ENCODE data around the gene KCTD11.

The KCTD11 gene

GRCh38 chr17:7308625-7309433 lies 43.1 kb upstream of the KCTD11 start:
- peaks cover 41% of the 10 kb centered on the region for H3K4me1 Mint-ChIP-seq
- H3K27me3 Mint-ChIP-seq (ENCODE audit: low read depth) = no peaks in the 10 kb centered on the region
- H3K4me3 Mint-ChIP-seq = peak overlapping the region; percentile 94 to 99 (median 97)
- TF ChIP-seq CTCF (IDR thresholded peaks at IDR 0.05; ENCODE audit: unreplicated experiment in 3 of 3) = no peak
- H3K27ac Mint-ChIP-seq = peak overlapping the region; percentile 92 to 99 (median 98)
- H3K9me3 Mint-ChIP-seq = no peaks in the 10 kb centered on the region
- peaks cover 49% of the 10 kb centered on the region for H3K36me3 Mint-ChIP-seq (ENCODE audit: low read depth)

DNA sequence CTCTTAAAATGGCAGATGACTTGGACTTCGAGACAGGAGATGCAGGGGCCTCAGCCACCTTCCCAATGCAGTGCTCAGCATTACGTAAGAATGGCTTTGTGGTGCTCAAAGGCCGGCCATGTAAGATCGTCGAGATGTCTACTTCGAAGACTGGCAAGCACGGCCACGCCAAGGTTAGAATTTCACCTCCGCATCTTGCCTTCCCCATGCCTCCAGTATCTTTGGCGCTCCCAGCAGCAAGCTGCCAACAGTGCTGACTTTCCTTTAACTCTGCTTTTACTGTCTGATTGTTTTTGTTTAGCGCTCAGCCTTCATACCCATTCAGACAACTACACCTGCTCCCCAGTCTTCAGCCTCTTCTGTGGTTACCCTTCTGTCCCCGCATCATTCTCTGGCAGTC lies 42.3 kb upstream of the KCTD11 start:
- peaks cover 49% of the 10 kb centered on the region for H3K4me1 Mint-ChIP-seq
- H3K36me3 Mint-ChIP-seq (ENCODE audit: low read depth) = peaks cover 57% of the 10 kb centered on the region
- TF ChIP-seq CTCF (IDR thresholded peaks at IDR 0.05; ENCODE audit: unreplicated experiment in 3 of 3) = no peak
- no peaks in the 10 kb centered on the region for H3K27me3 Mint-ChIP-seq (ENCODE audit: low read depth)
- peak overlapping the region; percentile 92 to 99 (median 98) for H3K27ac Mint-ChIP-seq
- peak overlapping the region; percentile 94 to 99 (median 97) for H3K4me3 Mint-ChIP-seq
- H3K9me3 Mint-ChIP-seq = no peaks in the 10 kb centered on the region

DNA sequence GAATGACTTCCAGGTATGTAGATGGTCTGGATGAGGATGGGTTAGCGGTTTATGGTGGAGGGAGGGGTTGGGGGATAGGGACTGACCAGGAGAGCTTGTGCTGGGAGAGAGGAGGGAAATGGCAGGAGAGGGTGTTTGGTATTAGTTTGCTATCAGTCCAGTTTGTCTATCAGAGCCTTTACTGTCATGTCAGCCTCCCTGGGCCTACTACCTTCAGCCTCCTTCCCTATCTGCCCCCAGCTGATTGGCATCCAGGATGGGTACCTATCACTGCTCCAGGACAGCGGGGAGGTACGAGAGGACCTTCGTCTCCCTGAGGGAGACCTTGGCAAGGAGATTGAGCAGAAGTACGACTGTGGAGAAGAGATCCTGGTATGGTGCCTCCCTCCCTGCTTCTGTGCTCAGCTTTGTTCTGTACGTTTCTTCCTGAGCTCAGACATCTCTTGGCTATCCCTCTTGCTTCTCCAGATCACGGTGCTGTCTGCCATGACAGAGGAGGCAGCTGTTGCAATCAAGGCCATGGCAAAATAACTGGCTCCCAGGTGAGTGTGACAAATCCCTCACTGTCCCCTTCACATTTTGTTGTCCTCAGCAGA lies 40.8 kb upstream of the KCTD11 start:
- Mint-ChIP-seq H3K4me3 (peak overlapping the region; percentile 94 to 99 (median 97)), H3K36me3 (ENCODE audit: low read depth) (peaks cover 57% of the 10 kb centered on the region), H3K27ac (peak overlapping the region in 2 of 3 experiments; percentile 98 to 99), H3K4me1 (peaks cover 51% of the 10 kb centered on the region), H3K27me3 (ENCODE audit: low read depth) (no peaks in the 10 kb centered on the region), H3K9me3 (no peaks in the 10 kb centered on the region)
- TF ChIP-seq CTCF (IDR thresholded peaks at IDR 0.05; ENCODE audit: unreplicated experiment in 3 of 3) = no peak

DNA sequence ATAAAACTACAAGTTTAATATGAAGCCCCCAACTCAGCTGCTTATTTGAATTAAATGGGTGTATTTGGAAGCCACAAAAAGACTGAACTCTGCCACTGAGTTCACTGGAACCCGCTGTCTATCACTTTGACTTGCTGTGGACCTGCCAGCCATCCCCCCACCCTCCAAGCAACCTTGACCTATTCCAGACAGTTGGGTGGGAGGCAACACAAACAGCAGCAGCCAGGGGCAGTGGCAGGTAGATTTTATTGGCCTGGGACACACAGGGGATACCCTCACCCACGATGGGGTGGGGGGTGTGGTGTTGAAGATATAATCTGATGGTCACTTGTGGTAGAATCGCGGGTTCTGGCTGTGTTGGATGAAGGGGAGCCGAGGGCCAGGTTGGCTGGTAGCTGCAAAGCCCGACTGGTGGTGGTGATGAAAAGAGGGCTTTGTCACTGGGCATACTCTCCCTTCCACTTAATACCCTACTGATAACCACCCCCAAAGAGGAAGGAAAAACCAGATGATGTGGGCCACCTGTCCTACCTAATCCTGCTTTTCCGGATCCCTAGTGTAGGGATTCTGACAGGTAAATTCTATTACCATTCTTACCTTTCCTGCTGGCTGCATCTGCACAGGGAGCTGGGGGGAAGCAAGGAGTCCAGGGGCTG lies 39.4 kb upstream of the KCTD11 start:
- TF ChIP-seq CTCF (IDR thresholded peaks at IDR 0.05; ENCODE audit: unreplicated experiment in 3 of 3) = no peak

GRCh38 chr17:7313088-7313889 lies 38.7 kb upstream of the KCTD11 start:
- no peaks in the 10 kb centered on the region for H3K9me3 Mint-ChIP-seq
- peak overlapping the region; percentile 83 to 85 (median 84) for H3K4me3 Mint-ChIP-seq
- H3K27ac Mint-ChIP-seq = peak overlapping the region in 2 of 3 experiments; percentile 35 to 37
- no peaks in the 10 kb centered on the region for H3K27me3 Mint-ChIP-seq (ENCODE audit: low read depth)
- TF ChIP-seq CTCF (IDR thresholded peaks at IDR 0.05; ENCODE audit: unreplicated experiment in 3 of 3) = peak in 1 of 3 experiments; percentile 15
- H3K36me3 Mint-ChIP-seq (ENCODE audit: low read depth) = peaks cover 69% of the 10 kb centered on the region
- H3K4me1 Mint-ChIP-seq = peaks cover 55% of the 10 kb centered on the region

More for the DNA sequence above, 39.4 kb upstream of the KCTD11 start:
- H3K36me3 Mint-ChIP-seq (ENCODE audit: low read depth) = peaks cover 65% of the 10 kb centered on the region
- H3K4me1 Mint-ChIP-seq = peaks cover 55% of the 10 kb centered on the region
- peak overlapping the region in 2 of 3 experiments; percentile 37 to 59 for H3K27ac Mint-ChIP-seq
- no peaks in the 10 kb centered on the region for H3K27me3 Mint-ChIP-seq (ENCODE audit: low read depth)
- peak overlapping the region; percentile 83 to 85 (median 84) for H3K4me3 Mint-ChIP-seq
- no peaks in the 10 kb centered on the region for H3K9me3 Mint-ChIP-seq
